Measurements from ENCODE around the gene ARSB.
"Not testable (repeated sequence)": the region's sequence is repeated elsewhere in the genome, so short reads cannot be mapped to it uniquely, and the experiment has no call there.

Gene ARSB

DNA sequence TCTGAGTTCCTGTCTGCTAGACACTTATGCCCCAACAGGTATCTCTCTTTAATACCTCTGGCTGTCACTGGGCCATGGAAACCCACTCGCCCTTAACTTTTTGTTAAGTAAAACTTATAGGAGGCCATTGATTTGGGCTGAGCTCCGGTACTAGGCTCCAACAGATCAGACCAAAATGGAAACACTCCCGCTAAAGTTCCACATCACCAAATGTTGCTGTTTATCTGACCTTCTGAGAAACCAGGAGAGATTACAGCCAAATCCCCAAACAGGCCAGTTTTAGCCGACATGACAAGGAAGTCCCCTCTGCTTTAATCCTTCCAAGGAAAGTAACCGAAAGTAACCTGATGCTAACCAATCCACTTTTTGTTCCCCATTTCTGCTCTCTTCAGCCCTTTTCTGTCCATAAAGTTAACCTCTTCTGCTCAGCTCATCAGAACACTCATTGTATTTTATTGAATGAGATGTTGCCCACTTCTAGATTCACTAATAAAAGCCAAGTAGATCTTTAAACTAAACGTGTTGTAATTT lies 221.4 kb downstream of the ARSB start:
- H3K4me3 ChIP-seq (ENCODE audit: extremely low read depth, insufficient read depth, low read length, poor library complexity, severe bottlenecking): no peak overlapping the region
- H3K27ac ChIP-seq (ENCODE audit: low read depth, low read length, severe bottlenecking): no peak overlapping the region
- H3K4me1 ChIP-seq (ENCODE audit: control insufficient read depth, insufficient read depth, low read length, poor library complexity, severe bottlenecking): peaks cover 3% of the 10 kb centered on the region
- no peaks in the 10 kb centered on the region for H3K36me3 ChIP-seq (ENCODE audit: control insufficient read depth, insufficient read depth, low read length)
- no peaks in the 10 kb centered on the region for H3K9me3 ChIP-seq (ENCODE audit: control insufficient read depth, low read length)
- 92 to 94% methylated on average over 6 of the region's 6 CpGs for WGBS, 2 experiments (ENCODE audit: insufficient coverage in 2 of 2)

DNA sequence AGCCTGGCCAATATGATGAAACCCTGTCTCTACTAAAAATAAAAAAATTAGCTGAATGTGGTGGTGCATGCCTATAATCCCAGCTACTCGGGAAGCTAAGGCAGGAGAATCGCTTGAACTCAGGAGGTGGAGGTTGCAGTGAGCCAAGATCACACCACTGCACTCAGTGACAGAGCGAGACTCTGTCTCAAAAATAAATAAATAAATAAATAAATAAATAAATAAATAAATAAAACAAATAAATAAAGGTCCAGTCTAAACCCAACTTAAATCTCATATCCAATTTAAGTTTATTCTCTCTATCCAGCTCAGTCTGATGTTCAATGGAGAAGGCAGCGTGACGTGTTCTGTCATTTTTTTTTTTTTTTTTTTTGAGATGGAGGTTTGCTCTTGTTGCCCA lies 222.4 kb downstream of the ARSB start:
- H3K36me3 ChIP-seq (ENCODE audit: control insufficient read depth, insufficient read depth, low read length); H3K27ac ChIP-seq (ENCODE audit: low read depth, low read length, severe bottlenecking); H3K4me3 ChIP-seq (ENCODE audit: extremely low read depth, insufficient read depth, low read length, poor library complexity, severe bottlenecking); H3K4me1 ChIP-seq (ENCODE audit: control insufficient read depth, insufficient read depth, low read length, poor library complexity, severe bottlenecking); H3K9me3 ChIP-seq (ENCODE audit: control insufficient read depth, low read length): not testable (repeated sequence)
- no CpG with 5 or more reads among the region's 5 CpGs for WGBS, 2 experiments (ENCODE audit: insufficient coverage in 2 of 2)

GRCh38 chr5:78761840-78762239 lies 223.3 kb downstream of the ARSB start:
- no peak overlapping the region for H3K27ac ChIP-seq (ENCODE audit: low read depth, low read length, severe bottlenecking)
- no peaks in the 10 kb centered on the region for H3K36me3 ChIP-seq (ENCODE audit: control insufficient read depth, insufficient read depth, low read length)
- H3K4me1 ChIP-seq (ENCODE audit: control insufficient read depth, insufficient read depth, low read length, poor library complexity, severe bottlenecking): peaks cover 17% of the 10 kb centered on the region
- WGBS, 2 experiments (ENCODE audit: insufficient coverage in 2 of 2): 91 to 95% methylated on average over 6 of the region's 6 CpGs
- no peak overlapping the region for H3K4me3 ChIP-seq (ENCODE audit: extremely low read depth, insufficient read depth, low read length, poor library complexity, severe bottlenecking)
- no peaks in the 10 kb centered on the region for H3K9me3 ChIP-seq (ENCODE audit: control insufficient read depth, low read length)

GRCh38 chr5:78760770-78761169 lies 224.3 kb downstream of the ARSB start:
- Histone ChIP-seq H3K27ac (ENCODE audit: low read depth, low read length, severe bottlenecking) (no peak overlapping the region), H3K4me1 (ENCODE audit: control insufficient read depth, insufficient read depth, low read length, poor library complexity, severe bottlenecking) (peaks cover 20% of the 10 kb centered on the region), H3K36me3 (ENCODE audit: control insufficient read depth, insufficient read depth, low read length) (no peaks in the 10 kb centered on the region), H3K9me3 (ENCODE audit: control insufficient read depth, low read length) (no peaks in the 10 kb centered on the region), H3K4me3 (ENCODE audit: extremely low read depth, insufficient read depth, low read length, poor library complexity, severe bottlenecking) (no peak overlapping the region)

- Histone ChIP-seq H3K36me3 (ENCODE audit: control insufficient read depth, insufficient read depth, low read length) (no peaks in the 10 kb centered on the region), H3K27ac (ENCODE audit: low read depth, low read length, severe bottlenecking) (no peak overlapping the region), H3K9me3 (ENCODE audit: control insufficient read depth, low read length) (no peaks in the 10 kb centered on the region), H3K4me1 (ENCODE audit: control insufficient read depth, insufficient read depth, low read length, poor library complexity, severe bottlenecking) (peaks cover 20% of the 10 kb centered on the region), H3K4me3 (ENCODE audit: extremely low read depth, insufficient read depth, low read length, poor library complexity, severe bottlenecking) (no peak overlapping the region)
- WGBS, 2 experiments (ENCODE audit: insufficient coverage in 2 of 2): 94 to 100% methylated on average over 3 of the region's 3 CpGs
Measured at GRCh38 chr5:78760366-78760765, 224.7 kb downstream of the ARSB start.

GRCh38 chr5:78758169-78758839 lies 226.8 kb downstream of the ARSB start:
- Histone ChIP-seq H3K4me1 (ENCODE audit: control insufficient read depth, insufficient read depth, low read length, poor library complexity, severe bottlenecking) (peaks cover 20% of the 10 kb centered on the region), H3K9me3 (ENCODE audit: control insufficient read depth, low read length) (no peaks in the 10 kb centered on the region), H3K27ac (ENCODE audit: low read depth, low read length, severe bottlenecking) (no peak overlapping the region), H3K4me3 (ENCODE audit: extremely low read depth, insufficient read depth, low read length, poor library complexity, severe bottlenecking) (no peak overlapping the region), H3K36me3 (ENCODE audit: control insufficient read depth, insufficient read depth, low read length) (no peaks in the 10 kb centered on the region)
- WGBS, 2 experiments (ENCODE audit: insufficient coverage in 2 of 2): 100% methylated on average over 1 of the region's 2 CpGs

GRCh38 chr5:78757269-78758053 lies 227.6 kb downstream of the ARSB start:
- H3K4me3 ChIP-seq (ENCODE audit: extremely low read depth, insufficient read depth, low read length, poor library complexity, severe bottlenecking): no peak overlapping the region
- H3K27ac ChIP-seq (ENCODE audit: low read depth, low read length, severe bottlenecking): no peak overlapping the region
- no peaks in the 10 kb centered on the region for H3K9me3 ChIP-seq (ENCODE audit: control insufficient read depth, low read length)
- H3K36me3 ChIP-seq (ENCODE audit: control insufficient read depth, insufficient read depth, low read length): no peaks in the 10 kb centered on the region
- WGBS, 2 experiments (ENCODE audit: insufficient coverage in 2 of 2): 92 to 100% methylated on average over 4 to 5 of the region's 7 CpGs
- H3K4me1 ChIP-seq (ENCODE audit: control insufficient read depth, insufficient read depth, low read length, poor library complexity, severe bottlenecking): peaks cover 20% of the 10 kb centered on the region

GRCh38 chr5:78756858-78757257 lies 228.3 kb downstream of the ARSB start:
- WGBS, 2 experiments (ENCODE audit: insufficient coverage in 2 of 2): 89 to 91% methylated on average over 2 to 3 of the region's 3 CpGs
- Histone ChIP-seq H3K9me3 (ENCODE audit: control insufficient read depth, low read length) (no peaks in the 10 kb centered on the region), H3K27ac (ENCODE audit: low read depth, low read length, severe bottlenecking) (no peak overlapping the region), H3K36me3 (ENCODE audit: control insufficient read depth, insufficient read depth, low read length) (no peaks in the 10 kb centered on the region), H3K4me1 (ENCODE audit: control insufficient read depth, insufficient read depth, low read length, poor library complexity, severe bottlenecking) (peaks cover 20% of the 10 kb centered on the region), H3K4me3 (ENCODE audit: extremely low read depth, insufficient read depth, low read length, poor library complexity, severe bottlenecking) (no peak overlapping the region)

GRCh38 chr5:78755822-78756429 lies 229.2 kb downstream of the ARSB start:
- no peak overlapping the region for H3K4me3 ChIP-seq (ENCODE audit: extremely low read depth, insufficient read depth, low read length, poor library complexity, severe bottlenecking)
- no peak overlapping the region for H3K27ac ChIP-seq (ENCODE audit: low read depth, low read length, severe bottlenecking)
- no peaks in the 10 kb centered on the region for H3K9me3 ChIP-seq (ENCODE audit: control insufficient read depth, low read length)
- no peaks in the 10 kb centered on the region for H3K36me3 ChIP-seq (ENCODE audit: control insufficient read depth, insufficient read depth, low read length)
- WGBS, 2 experiments (ENCODE audit: insufficient coverage in 2 of 2): 60% methylated on average over 1 of the region's 2 CpGs; no CpG with 5 or more reads in 1 of the 2 experiments
- H3K4me1 ChIP-seq (ENCODE audit: control insufficient read depth, insufficient read depth, low read length, poor library complexity, severe bottlenecking): peaks cover 20% of the 10 kb centered on the region

- H3K36me3 ChIP-seq (ENCODE audit: control insufficient read depth, insufficient read depth, low read length): no peaks in the 10 kb centered on the region
- H3K9me3 ChIP-seq (ENCODE audit: control insufficient read depth, low read length): no peaks in the 10 kb centered on the region
- peaks cover 20% of the 10 kb centered on the region for H3K4me1 ChIP-seq (ENCODE audit: control insufficient read depth, insufficient read depth, low read length, poor library complexity, severe bottlenecking)
- no peak overlapping the region for H3K27ac ChIP-seq (ENCODE audit: low read depth, low read length, severe bottlenecking)
- H3K4me3 ChIP-seq (ENCODE audit: extremely low read depth, insufficient read depth, low read length, poor library complexity, severe bottlenecking): no peak overlapping the region
- WGBS, 2 experiments (ENCODE audit: insufficient coverage in 2 of 2): 100% methylated on average over 1 of the region's 2 CpGs; no CpG with 5 or more reads in 1 of the 2 experiments
Measured at GRCh38 chr5:78754655-78755054, 230.5 kb downstream of the ARSB start.

Measured in mesodermal cell (in vitro differentiated cells).